HepG2 (cell line): ENCODE measurements around the gene COQ6. TPM values are rescaled to one million over a fixed set of nuclear protein-coding genes. Genes with fewer than 3 reads are reported as not detected.
A peak's percentile ranks its signal among the peaks of the same experiment; 100 is the strongest.

Experiments used
- CREM ChIP-seq, 2 experiments: sonication (generic) in 1 of 2; formaldehyde crosslinking in 1 of 2; IDR thresholded peaks; 2 replicates each; pipeline versions ENCODE4 v1.4.0 to v1.6.1; 2016 to 2020; ENCODE audit warnings: antibody characterized with exemption in 1 of 2, mild to moderate bottlenecking in 1 of 2, missing genetic modification reagents in 1 of 2
- DPF2 ChIP-seq: sonication (generic); formaldehyde crosslinking; IDR thresholded peaks from 2 replicates; pipeline ENCODE4 v1.4.0; 2020; ENCODE audit warnings: mild to moderate bottlenecking, low read depth, missing genetic modification reagents, borderline replicate concordance
- FLYWCH1 ChIP-seq: sonication (generic); formaldehyde crosslinking; IDR thresholded peaks from 2 replicates; pipeline ENCODE4 v1.8.1; 2023; ENCODE audit warnings: mild to moderate bottlenecking, missing genetic modification reagents
- FOXK1 ChIP-seq: sonication (generic); formaldehyde crosslinking; IDR thresholded peaks from 2 replicates; pipeline ENCODE4 v1.4.0; 2020; ENCODE audit warnings: low read depth, missing genetic modification reagents, borderline replicate concordance
- FOXP1 ChIP-seq, 2 experiments: fragments of 450-650 bp in 1 of 2; IDR thresholded peaks; 2 replicates each; pipeline ENCODE4 v1.6.1; 2017 to 2018; ENCODE audit warnings: antibody characterized with exemption in 1 of 2
- HDAC2 ChIP-seq: sonication (generic); formaldehyde crosslinking; IDR thresholded peaks from 2 replicates; pipeline ENCODE4 v1.4.0; 2020; ENCODE audit warnings: missing genetic modification reagents
- HOXA7 ChIP-seq: sonication (generic); formaldehyde crosslinking; IDR thresholded peaks from 2 replicates; pipeline ENCODE4 v1.8.1; 2022; ENCODE audit warnings: mild to moderate bottlenecking, missing genetic modification reagents, moderate library complexity
- JDP2 ChIP-seq: sonication (generic); formaldehyde crosslinking; IDR thresholded peaks from 2 replicates; pipeline ENCODE4 v1.8.1; 2022; ENCODE audit warnings: missing genetic modification reagents, borderline replicate concordance
- MYC ChIP-seq: sonication (generic); formaldehyde crosslinking; IDR thresholded peaks from 2 replicates; pipeline ENCODE4 v1.9.0; 2021; ENCODE audit warnings: missing genetic modification reagents, borderline replicate concordance
- NPAS2 ChIP-seq: sonication (generic); formaldehyde crosslinking; IDR thresholded peaks from 2 replicates; pipeline ENCODE4 v1.8.0; 2022; ENCODE audit warnings: mild to moderate bottlenecking, missing genetic modification reagents, borderline replicate concordance
- TBX2 ChIP-seq: sonication (generic); formaldehyde crosslinking; IDR thresholded peaks from 2 replicates; pipeline ENCODE4 v1.5.0; 2020; ENCODE audit warnings: missing genetic modification reagents, mild to moderate bottlenecking, borderline replicate concordance
- WIZ ChIP-seq: sonication (generic); formaldehyde crosslinking; IDR thresholded peaks from 2 replicates; pipeline ENCODE4 v1.5.1; 2020; ENCODE audit warnings: mild to moderate bottlenecking, missing genetic modification reagents
- ZBTB7B ChIP-seq: sonication (generic); formaldehyde crosslinking; IDR thresholded peaks from 2 replicates; pipeline ENCODE4 v1.4.0; 2020; ENCODE audit warnings: missing genetic modification reagents
- ZNF33B ChIP-seq: sonication (generic); formaldehyde crosslinking; IDR thresholded peaks from 2 replicates; pipeline ENCODE4 v1.5.1; 2020; ENCODE audit warnings: mild to moderate bottlenecking, missing genetic modification reagents
- ZNF644 ChIP-seq: IDR thresholded peaks from 2 replicates; pipeline ENCODE4 v1.6.1; 2016; ENCODE audit warnings: low read depth
- ZNF652 ChIP-seq: IDR thresholded peaks from 2 replicates; pipeline ENCODE4 v1.6.1; 2016; ENCODE audit warnings: low read depth, borderline replicate concordance
- polyA plus RNA-seq, 8 experiments: library from polyadenylated mRNA; depleted of rRNA in 3 of 8; stranded (reverse) in 7 of 8; unstranded in 1 of 8; fragments of >200 nt; fragmentation: Illumina TruSeq in 4 of 8; extraction: Trizol in 4 of 8; gene quantifications; 2 replicates each; pipeline versions ENCODE4 v1.2.1 to v1.2.3, GENCODE V29; 2011 to 2016; ENCODE audit warnings: low read depth in 4 of 8, missing spikeins in 1 of 8, mixed read lengths in 1 of 8; ENCODE audit not compliant: insufficient read depth in 1 of 8
- total RNA-seq, 5 experiments: library from RNA; depleted of rRNA; stranded (reverse); fragments of >200 nt; fragmentation: Illumina TruSeq; extraction: Trizol; gene quantifications; 2 replicates each; pipeline ENCODE4 v1.2.3, GENCODE V29; 2016; ENCODE audit warnings: low read depth in 1 of 5
- TF ChIP-seq, protein P1 (sequence below): sonication (generic); formaldehyde crosslinking; IDR thresholded peaks from 2 replicates; pipeline ENCODE4 v1.4.0; 2020; ENCODE audit warnings: missing genetic modification reagents, mild to moderate bottlenecking, borderline replicate concordance
- TF ChIP-seq, protein P2 (sequence below): IDR thresholded peaks from 2 replicates; pipeline ENCODE4 v1.6.1; 2016; ENCODE audit warnings: low read depth, borderline replicate concordance
- TF ChIP-seq, protein P3 (sequence below): sonication (generic); formaldehyde crosslinking; IDR thresholded peaks from 2 replicates; pipeline ENCODE4 v1.5.0; 2020; ENCODE audit warnings: mild to moderate bottlenecking, missing genetic modification reagents, borderline replicate concordance
- TF ChIP-seq, protein P4 (sequence below): sonication (generic); formaldehyde crosslinking; IDR thresholded peaks from 2 replicates; pipeline ENCODE4 v1.4.0; 2020; ENCODE audit warnings: missing genetic modification reagents, borderline replicate concordance
- TF ChIP-seq, protein P5 (sequence below): sonication (generic); formaldehyde crosslinking; IDR thresholded peaks from 2 replicates; pipeline ENCODE4 v1.4.0; 2020; ENCODE audit warnings: missing genetic modification reagents
- TF ChIP-seq, protein P6 (sequence below): sonication (generic); formaldehyde crosslinking; IDR thresholded peaks from 2 replicates; pipeline ENCODE4 v1.4.0; 2020; ENCODE audit warnings: mild to moderate bottlenecking, missing genetic modification reagents

COQ6 gene
- total and polyA plus RNA-seq, 2 of the 13 experiments (the other 11 are each of a cell fraction or from before 2014, with no cell fraction given): 18.9 to 34.7 TPM

DNA sequence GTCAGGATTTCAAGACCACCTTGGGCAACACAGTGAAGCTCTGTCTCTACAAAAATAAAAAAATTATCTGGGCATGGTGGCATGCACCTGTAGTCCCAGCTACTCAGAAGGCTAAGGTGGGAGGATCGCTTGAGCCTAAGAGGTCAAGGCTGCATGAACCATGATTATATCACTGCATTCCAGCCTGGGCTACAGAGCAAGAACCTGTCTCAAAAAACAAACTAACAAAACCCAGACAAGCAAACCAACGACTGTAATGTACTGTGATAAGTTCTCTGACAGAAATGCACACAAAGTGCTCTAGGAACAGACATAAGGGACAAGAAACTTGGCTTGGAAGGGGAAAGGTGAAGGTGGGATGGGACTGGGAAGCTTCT is 46.6 kb downstream of the COQ6 start (continued):
- TF ChIP-seq, protein P1, sequence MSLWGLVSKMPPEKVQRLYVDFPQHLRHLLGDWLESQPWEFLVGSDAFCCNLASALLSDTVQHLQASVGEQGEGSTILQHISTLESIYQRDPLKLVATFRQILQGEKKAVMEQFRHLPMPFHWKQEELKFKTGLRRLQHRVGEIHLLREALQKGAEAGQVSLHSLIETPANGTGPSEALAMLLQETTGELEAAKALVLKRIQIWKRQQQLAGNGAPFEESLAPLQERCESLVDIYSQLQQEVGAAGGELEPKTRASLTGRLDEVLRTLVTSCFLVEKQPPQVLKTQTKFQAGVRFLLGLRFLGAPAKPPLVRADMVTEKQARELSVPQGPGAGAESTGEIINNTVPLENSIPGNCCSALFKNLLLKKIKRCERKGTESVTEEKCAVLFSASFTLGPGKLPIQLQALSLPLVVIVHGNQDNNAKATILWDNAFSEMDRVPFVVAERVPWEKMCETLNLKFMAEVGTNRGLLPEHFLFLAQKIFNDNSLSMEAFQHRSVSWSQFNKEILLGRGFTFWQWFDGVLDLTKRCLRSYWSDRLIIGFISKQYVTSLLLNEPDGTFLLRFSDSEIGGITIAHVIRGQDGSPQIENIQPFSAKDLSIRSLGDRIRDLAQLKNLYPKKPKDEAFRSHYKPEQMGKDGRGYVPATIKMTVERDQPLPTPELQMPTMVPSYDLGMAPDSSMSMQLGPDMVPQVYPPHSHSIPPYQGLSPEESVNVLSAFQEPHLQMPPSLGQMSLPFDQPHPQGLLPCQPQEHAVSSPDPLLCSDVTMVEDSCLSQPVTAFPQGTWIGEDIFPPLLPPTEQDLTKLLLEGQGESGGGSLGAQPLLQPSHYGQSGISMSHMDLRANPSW (CRISPR knock-in tag): no peak
- TF ChIP-seq, protein P2, sequence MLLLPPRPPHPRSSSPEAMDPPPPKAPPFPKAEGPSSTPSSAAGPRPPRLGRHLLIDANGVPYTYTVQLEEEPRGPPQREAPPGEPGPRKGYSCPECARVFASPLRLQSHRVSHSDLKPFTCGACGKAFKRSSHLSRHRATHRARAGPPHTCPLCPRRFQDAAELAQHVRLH (CRISPR knock-in tag): peak; percentile 62; the same call in 1 of the 2 replicates
- no peak for TF ChIP-seq WIZ (CRISPR knock-in tag)
- peak; percentile 59 for TF ChIP-seq DPF2 (CRISPR knock-in tag)
- TF ChIP-seq ZBTB7B (CRISPR knock-in tag): peak; percentile 69; the same call in 1 of the 2 replicates
- TF ChIP-seq, protein P3, sequence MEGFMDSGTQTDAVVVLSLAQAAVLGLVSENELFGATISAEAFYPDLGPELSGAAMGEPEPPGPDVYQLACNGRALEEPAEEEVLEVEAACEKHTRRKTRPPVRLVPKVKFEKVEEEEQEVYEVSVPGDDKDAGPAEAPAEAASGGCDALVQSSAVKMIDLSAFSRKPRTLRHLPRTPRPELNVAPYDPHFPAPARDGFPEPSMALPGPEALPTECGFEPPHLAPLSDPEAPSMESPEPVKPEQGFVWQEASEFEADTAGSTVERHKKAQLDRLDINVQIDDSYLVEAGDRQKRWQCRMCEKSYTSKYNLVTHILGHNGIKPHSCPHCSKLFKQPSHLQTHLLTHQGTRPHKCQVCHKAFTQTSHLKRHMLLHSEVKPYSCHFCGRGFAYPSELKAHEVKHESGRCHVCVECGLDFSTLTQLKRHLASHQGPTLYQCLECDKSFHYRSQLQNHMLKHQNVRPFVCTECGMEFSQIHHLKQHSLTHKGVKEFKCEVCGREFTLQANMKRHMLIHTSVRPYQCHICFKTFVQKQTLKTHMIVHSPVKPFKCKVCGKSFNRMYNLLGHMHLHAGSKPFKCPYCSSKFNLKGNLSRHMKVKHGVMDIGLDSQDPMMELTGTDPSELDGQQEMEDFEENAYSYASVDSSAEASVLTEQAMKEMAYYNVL (CRISPR knock-in tag): peak; percentile 55; the same call in 1 of the 2 replicates
- TF ChIP-seq ZNF652 (CRISPR knock-in tag): no peak
- TF ChIP-seq, protein P4, sequence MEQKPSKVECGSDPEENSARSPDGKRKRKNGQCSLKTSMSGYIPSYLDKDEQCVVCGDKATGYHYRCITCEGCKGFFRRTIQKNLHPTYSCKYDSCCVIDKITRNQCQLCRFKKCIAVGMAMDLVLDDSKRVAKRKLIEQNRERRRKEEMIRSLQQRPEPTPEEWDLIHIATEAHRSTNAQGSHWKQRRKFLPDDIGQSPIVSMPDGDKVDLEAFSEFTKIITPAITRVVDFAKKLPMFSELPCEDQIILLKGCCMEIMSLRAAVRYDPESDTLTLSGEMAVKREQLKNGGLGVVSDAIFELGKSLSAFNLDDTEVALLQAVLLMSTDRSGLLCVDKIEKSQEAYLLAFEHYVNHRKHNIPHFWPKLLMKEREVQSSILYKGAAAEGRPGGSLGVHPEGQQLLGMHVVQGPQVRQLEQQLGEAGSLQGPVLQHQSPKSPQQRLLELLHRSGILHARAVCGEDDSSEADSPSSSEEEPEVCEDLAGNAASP (CRISPR knock-in tag): peak; percentile 74; the same call in 1 of the 2 replicates
- TF ChIP-seq CREM (IDR thresholded peaks at IDR 0.05): peak; percentile 59; the same call in 1 of the 2 replicates
- no peak for TF ChIP-seq CREM (CRISPR knock-in tag; IDR thresholded peaks at IDR 0.05)
- TF ChIP-seq ZNF33B (CRISPR knock-in tag): no peak
- no peak for TF ChIP-seq HOXA7 (CRISPR knock-in tag)
- peak; percentile 51 for TF ChIP-seq FOXK1 (CRISPR knock-in tag)
- no peak for TF ChIP-seq FOXP1 (IDR thresholded peaks at IDR 0.05)
- TF ChIP-seq FOXP1 (CRISPR knock-in tag; IDR thresholded peaks at IDR 0.05): peak; percentile 53; the same call in 1 of the 2 replicates
- peak; percentile 40; the same call in 1 of the 2 replicates for TF ChIP-seq TBX2 (CRISPR knock-in tag)
- no peak for TF ChIP-seq MYC (CRISPR knock-in tag)
- TF ChIP-seq, protein P5, sequence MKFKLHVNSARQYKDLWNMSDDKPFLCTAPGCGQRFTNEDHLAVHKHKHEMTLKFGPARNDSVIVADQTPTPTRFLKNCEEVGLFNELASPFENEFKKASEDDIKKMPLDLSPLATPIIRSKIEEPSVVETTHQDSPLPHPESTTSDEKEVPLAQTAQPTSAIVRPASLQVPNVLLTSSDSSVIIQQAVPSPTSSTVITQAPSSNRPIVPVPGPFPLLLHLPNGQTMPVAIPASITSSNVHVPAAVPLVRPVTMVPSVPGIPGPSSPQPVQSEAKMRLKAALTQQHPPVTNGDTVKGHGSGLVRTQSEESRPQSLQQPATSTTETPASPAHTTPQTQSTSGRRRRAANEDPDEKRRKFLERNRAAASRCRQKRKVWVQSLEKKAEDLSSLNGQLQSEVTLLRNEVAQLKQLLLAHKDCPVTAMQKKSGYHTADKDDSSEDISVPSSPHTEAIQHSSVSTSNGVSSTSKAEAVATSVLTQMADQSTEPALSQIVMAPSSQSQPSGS (CRISPR knock-in tag): peak; percentile 63; the same call in 1 of the 2 replicates
- TF ChIP-seq FLYWCH1 (CRISPR knock-in tag): no peak
- TF ChIP-seq, protein P6, sequence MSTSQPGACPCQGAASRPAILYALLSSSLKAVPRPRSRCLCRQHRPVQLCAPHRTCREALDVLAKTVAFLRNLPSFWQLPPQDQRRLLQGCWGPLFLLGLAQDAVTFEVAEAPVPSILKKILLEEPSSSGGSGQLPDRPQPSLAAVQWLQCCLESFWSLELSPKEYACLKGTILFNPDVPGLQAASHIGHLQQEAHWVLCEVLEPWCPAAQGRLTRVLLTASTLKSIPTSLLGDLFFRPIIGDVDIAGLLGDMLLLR (CRISPR knock-in tag): no peak
- no peak for TF ChIP-seq NPAS2 (CRISPR knock-in tag)
- no peak for TF ChIP-seq JDP2 (CRISPR knock-in tag)
- no peak for TF ChIP-seq ZNF644 (CRISPR knock-in tag)
- TF ChIP-seq HDAC2: peak; percentile 43; the same call in 1 of the 2 replicates
